Left lung (tissue), 10 donors: ENCODE results near the gene SDK1. TPM values are rescaled to one million over a fixed set of nuclear protein-coding genes. Genes with fewer than 3 reads are reported as not detected.

Source experiments
- ATAC-seq: fragments of 200-7000 bp; cut with Tn5 transposase; one replicate; pipeline ENCODE4 v1.9.1; 2020; ENCODE audit warnings: moderate library complexity
- DNase-seq, 4 donors: peaks; one replicate each; pipeline ENCODE4 v3.0.0-alpha.2; 2013 to 2020
- H3K27ac ChIP-seq, 2 donors: fragments of 200-600 bp; sonication (generic) in 1 of 2; one replicate each; pipeline versions ENCODE4 v1.5.0 to v1.8.0; 2020 to 2021
- H3K27me3 ChIP-seq, 2 donors: fragments of 200-600 bp; sonication (generic) in 1 of 2; one replicate each; pipeline versions ENCODE4 v1.5.0 to v1.8.0; 2020 to 2021
- H3K36me3 ChIP-seq, 2 donors: fragments of 200-600 bp; sonication (generic) in 1 of 2; one replicate each; pipeline versions ENCODE4 v1.5.0 to v1.8.0; 2020 to 2021
- H3K4me1 ChIP-seq, 2 donors: fragments of 200-600 bp; one replicate each; pipeline ENCODE4 v1.8.0; 2021
- H3K4me3 ChIP-seq, 2 donors: fragments of 200-600 bp; sonication (generic) in 1 of 2; one replicate each; pipeline versions ENCODE4 v1.5.0 to v1.8.0; 2020 to 2021; ENCODE audit warnings: mild to moderate bottlenecking in 1 of 2
- H3K9me3 ChIP-seq, 2 donors: fragments of 200-600 bp; sonication (generic) in 1 of 2; one replicate each; pipeline versions ENCODE4 v1.5.0 to v1.8.0; 2020 to 2021
- intact Hi-C, 2 donors: fragments of 100-400 bp; cut with DNase I; formaldehyde crosslinking; loops; one replicate each; pipeline versions ENCODE4 v1.11.2 to v1.14.2; 2022
- polyA plus RNA-seq, 6 donors: library from polyadenylated mRNA; unstranded; fragments of 120-200 nt; gene quantifications; one replicate each; pipeline ENCODE4 v1.2.1, GENCODE V29; 2013; ENCODE audit not compliant: insufficient read length in 6 of 6
- total RNA-seq, 2 donors: library from RNA; stranded (reverse); fragmentation: NEBNext Ultra II Directional; extraction: Animal tissue kit (Norgen Biotek cat#: 25700); gene quantifications; one replicate each; pipeline ENCODE4 v1.2.1, GENCODE V29; 2021
- TF ChIP-seq, protein P1 (sequence below), 2 donors: fragments of 200-600 bp; sonication (generic) in 1 of 2; IDR thresholded peaks; one replicate each; pipeline versions ENCODE4 v1.5.0 to v1.8.0; 2021; ENCODE audit warnings: antibody characterized with exemption in 2 of 2
- donor health status: DM: no; HTN: yes; CAD: no.
- donor health status: DM: no; HTN: no; CAD: no.

The SDK1 gene
- total and polyA plus RNA-seq, 8 donors = 5.5 to 17.6 (median 13.0) TPM

- H3K4me1 ChIP-seq = no peaks in the 10 kb centered on the region
- H3K27me3 ChIP-seq = no peaks in the 10 kb centered on the region
- TF ChIP-seq, protein P1, sequence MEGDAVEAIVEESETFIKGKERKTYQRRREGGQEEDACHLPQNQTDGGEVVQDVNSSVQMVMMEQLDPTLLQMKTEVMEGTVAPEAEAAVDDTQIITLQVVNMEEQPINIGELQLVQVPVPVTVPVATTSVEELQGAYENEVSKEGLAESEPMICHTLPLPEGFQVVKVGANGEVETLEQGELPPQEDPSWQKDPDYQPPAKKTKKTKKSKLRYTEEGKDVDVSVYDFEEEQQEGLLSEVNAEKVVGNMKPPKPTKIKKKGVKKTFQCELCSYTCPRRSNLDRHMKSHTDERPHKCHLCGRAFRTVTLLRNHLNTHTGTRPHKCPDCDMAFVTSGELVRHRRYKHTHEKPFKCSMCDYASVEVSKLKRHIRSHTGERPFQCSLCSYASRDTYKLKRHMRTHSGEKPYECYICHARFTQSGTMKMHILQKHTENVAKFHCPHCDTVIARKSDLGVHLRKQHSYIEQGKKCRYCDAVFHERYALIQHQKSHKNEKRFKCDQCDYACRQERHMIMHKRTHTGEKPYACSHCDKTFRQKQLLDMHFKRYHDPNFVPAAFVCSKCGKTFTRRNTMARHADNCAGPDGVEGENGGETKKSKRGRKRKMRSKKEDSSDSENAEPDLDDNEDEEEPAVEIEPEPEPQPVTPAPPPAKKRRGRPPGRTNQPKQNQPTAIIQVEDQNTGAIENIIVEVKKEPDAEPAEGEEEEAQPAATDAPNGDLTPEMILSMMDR (IDR thresholded peaks at IDR 0.05) = no peak
- H3K9me3 ChIP-seq = peaks cover 0 to 4% of the 10 kb centered on the region in 2 donors
- H3K4me3 ChIP-seq = no peak overlapping the region
- ATAC-seq = no peak
- no peak overlapping the region for H3K27ac ChIP-seq
- no peaks in the 10 kb centered on the region for H3K36me3 ChIP-seq
- intact Hi-C loops = no loop called here
- DNase-seq = no peak
Observed at GRCh38 chr7:4080954-4081353, 779.9 kb downstream of the SDK1 start.

DNA sequence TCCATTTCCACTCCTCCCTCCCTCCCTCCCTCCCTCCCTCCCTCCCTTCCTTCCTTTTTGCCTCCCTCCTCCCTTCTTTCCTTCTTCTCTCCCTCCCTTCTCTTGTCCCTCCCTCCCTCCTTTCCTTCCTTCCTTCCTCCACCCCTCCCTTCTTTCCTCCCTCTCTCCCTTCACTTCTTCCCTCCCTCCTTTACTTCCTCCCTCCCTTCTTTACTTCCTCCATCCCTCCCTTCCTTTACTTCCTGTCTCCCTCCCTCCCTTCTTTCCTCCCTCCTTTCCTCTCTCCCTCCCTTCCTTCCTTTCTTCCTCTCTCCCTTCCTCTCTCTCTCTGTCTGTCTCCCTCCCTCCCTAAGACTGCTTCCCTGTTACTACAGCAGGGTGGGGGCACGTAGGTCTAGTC is 782.5 kb downstream of the SDK1 start:
- intact Hi-C loops = no loop called here
- Histone ChIP-seq H3K9me3 (peaks cover 0 to 3% of the 10 kb centered on the region in 2 donors), H3K36me3 (no peaks in the 10 kb centered on the region), H3K4me1 (no peaks in the 10 kb centered on the region), H3K27ac (no peak overlapping the region), H3K4me3 (no peak overlapping the region), H3K27me3 (no peaks in the 10 kb centered on the region)
- DNase-seq = no peak
- no peak for ATAC-seq
- TF ChIP-seq, protein P1 (IDR thresholded peaks at IDR 0.05) = no peak

DNA sequence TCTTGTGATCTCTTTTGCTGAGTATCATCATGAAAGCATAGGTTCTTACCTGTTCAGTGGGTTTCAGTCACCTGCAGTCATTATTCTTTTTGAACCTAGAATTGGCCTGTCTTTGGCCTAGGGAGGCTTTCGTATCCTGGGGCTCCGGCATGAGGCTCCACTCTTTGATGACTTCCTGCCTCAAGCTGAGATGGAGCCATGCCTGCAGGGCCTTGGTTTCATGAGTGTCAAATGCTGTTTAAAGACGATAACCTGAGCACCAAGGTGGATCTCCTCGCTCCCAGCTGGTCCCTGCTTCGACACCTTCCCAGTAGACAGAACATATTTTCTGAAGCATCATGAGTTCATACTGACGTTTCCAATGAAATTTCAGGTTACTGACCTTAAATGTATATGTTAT is 783.2 kb downstream of the SDK1 start:
- no peak overlapping the region for H3K27ac ChIP-seq
- H3K36me3 ChIP-seq = no peaks in the 10 kb centered on the region
- peaks cover 0 to 3% of the 10 kb centered on the region in 2 donors for H3K9me3 ChIP-seq
- intact Hi-C loops = no loop called here
- H3K27me3 ChIP-seq = no peaks in the 10 kb centered on the region
- H3K4me3 ChIP-seq = no peak overlapping the region
- TF ChIP-seq, protein P1 (IDR thresholded peaks at IDR 0.05) = no peak
- no peak for DNase-seq
- no peak for ATAC-seq
- no peaks in the 10 kb centered on the region for H3K4me1 ChIP-seq

- DNase-seq (no peak), ATAC-seq (no peak)
- H3K4me3 ChIP-seq = no peak overlapping the region
- TF ChIP-seq, protein P1 (IDR thresholded peaks at IDR 0.05) = no peak
- intact Hi-C loops = no loop called here
- H3K36me3 ChIP-seq = no peaks in the 10 kb centered on the region
- H3K4me1 ChIP-seq = no peaks in the 10 kb centered on the region
- no peak overlapping the region for H3K27ac ChIP-seq
- H3K9me3 ChIP-seq = peaks cover 0 to 12% of the 10 kb centered on the region in 2 donors
- H3K27me3 ChIP-seq = no peaks in the 10 kb centered on the region
Observed at GRCh38 chr7:4085937-4086691, 785.1 kb downstream of the SDK1 start.

GRCh38 chr7:4086723-4087122 is 785.7 kb downstream of the SDK1 start:
- H3K4me1 ChIP-seq = no peaks in the 10 kb centered on the region
- ATAC-seq (no peak), DNase-seq (no peak)
- no peaks in the 10 kb centered on the region for H3K36me3 ChIP-seq
- TF ChIP-seq, protein P1 (IDR thresholded peaks at IDR 0.05) = no peak
- no peaks in the 10 kb centered on the region for H3K27me3 ChIP-seq
- H3K4me3 ChIP-seq = no peak overlapping the region
- intact Hi-C loops = no loop called here
- H3K27ac ChIP-seq = no peak overlapping the region
- H3K9me3 ChIP-seq = peaks cover 0 to 12% of the 10 kb centered on the region in 2 donors
